Activated CD8-positive, alpha-beta memory T cell treated with anti-CD3 and anti-CD28 coated beads, Interleukin-2, amount 50 U/mL, for 24 hours (primary cell): ENCODE results near the gene FBXL13.
"Not testable (repeated sequence)": the region's sequence is repeated elsewhere in the genome, so short reads cannot be mapped to it uniquely, and the experiment has no call there.

Experiments used
- DNase-seq: peaks from one replicate; pipeline ENCODE4 v3.0.0-alpha.2; 2020; ENCODE audit errors: extremely low read depth

The FBXL13 gene

DNA sequence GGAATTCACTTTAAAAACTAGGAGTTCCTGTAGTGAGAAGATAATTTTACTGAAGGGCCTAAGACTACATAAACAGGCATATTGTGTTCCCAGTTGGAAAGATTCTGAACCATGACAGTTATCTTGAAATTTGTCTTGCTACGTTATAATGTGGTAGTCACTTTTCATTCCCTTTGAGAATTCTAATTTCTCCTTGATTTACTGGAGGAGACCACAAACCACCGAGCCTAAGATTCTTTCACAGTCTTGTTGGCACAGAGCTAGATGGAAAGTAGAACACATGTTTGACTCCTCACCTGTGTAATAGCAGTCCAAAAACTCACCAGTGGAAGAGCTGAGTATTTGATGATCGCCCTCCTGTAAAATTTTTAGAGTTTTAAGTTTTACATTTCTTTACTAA lies 5.2 kb upstream of the FBXL13 start:
- DNase-seq = no peak

DNA sequence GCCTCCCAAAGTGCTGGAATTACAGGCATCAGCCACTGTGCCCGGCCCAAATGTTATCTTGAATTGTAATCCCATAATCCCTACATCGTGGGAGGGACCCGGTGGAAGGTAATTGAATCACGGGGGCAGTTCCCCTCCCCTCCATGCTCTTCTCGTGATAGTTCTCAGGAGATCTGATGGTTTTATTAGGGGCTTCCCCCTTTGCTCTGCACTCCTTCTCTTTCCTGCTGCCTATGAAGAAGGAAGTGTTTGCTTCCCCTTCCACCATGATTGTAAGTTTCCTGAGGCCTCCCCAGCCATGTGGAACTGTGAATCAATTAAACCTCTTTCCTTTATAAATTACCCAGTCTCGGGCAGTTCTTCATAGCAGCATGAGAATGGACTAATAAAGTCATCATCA lies 3.6 kb upstream of the FBXL13 start:
- not testable (repeated sequence) for DNase-seq

DNA sequence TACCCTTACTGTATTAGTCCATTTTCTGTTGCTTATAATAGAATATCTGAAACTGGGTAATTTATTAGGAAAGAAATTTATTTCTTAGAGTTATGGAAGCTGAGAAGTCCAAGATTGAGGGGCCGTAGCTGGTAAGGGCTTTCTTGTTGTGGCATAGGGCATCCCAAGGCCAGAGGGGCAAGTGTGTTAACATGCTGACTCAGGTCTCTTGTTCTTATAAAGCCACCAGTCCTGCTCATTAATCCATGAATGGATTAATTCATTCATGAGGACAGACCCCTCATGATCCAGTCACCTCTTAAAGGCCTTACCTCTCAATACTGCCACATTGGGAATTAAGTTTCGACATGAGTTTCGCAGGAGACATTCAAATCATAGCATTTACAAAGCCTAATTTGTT lies 2.7 kb upstream of the FBXL13 start:
- DNase-seq = no peak

DNA sequence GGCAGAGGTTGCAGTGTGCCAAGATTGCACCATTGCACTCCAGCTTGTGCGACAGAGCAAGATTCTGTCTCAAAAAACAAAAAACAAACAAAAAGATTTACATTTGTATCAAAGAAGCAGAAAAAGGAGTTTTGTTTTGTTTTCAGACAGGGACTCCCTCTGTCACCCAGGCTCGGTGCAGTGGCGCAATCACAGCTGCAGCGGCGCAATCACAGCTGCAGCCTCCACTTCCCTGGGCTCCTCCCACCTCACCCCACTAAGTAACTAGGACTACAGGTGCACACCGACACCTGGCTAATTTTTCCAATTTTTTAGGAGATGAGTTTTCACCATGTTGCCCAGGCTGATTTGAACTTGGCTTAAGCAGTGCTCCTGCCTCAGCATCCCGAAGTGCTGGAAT lies 2.2 kb upstream of the FBXL13 start:
- no peak for DNase-seq

DNA sequence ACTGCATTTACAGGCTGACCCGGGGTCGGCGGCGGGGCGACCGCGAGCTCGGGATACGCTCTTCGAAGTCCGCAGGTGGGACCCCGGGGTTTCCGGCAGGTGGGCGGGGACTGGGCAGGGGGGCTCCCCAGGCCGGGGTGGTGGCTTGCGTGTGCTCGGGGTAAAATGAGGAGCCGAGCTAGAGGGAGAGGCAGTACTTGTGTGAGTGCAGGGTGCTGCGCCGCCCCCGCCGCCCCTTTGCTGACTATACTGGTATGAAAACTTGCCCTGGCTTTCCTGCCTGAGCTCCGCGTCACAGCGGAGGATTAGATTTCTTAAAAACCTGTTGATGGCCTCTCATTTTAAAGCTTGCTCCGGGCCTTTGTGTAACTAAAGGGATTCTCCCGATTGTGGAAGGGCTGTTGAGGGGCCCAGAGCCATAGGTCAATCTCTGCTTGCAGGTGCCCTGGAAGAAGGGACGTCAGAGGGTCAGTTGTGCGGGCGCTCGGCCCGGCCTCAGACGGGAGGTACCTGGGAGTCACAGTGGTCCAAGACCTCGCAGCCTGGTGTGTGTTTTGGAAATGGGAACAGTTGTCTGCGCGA lies 832 bp upstream of the FBXL13 start:
- DNase-seq = peak; percentile 44

DNA sequence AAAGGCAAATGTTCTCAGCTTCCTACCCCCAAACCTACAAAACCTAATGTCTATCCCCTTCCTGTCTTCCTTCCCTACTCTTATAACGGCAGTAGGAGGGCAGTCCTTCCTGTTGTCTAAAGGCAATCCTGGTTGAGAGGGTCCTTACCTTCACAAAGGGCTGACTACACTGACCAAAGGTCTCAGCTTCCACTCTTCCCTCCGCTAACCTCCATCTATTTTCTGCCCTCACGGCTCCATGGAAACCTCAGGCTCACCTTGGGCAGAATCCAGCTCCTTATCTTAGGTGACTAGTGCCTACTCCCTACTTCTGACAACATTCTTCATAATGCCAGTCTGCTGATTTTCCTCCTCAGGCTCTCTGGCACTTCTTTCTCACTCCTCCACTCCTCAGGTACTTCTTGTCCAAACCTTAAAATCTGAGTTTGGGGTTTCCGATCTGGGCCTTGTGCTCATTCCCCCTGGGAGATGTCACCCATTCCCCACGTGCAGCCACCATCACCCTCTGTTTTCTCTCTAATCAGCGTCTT lies 542 bp downstream of the FBXL13 start:
- no peak for DNase-seq

DNA sequence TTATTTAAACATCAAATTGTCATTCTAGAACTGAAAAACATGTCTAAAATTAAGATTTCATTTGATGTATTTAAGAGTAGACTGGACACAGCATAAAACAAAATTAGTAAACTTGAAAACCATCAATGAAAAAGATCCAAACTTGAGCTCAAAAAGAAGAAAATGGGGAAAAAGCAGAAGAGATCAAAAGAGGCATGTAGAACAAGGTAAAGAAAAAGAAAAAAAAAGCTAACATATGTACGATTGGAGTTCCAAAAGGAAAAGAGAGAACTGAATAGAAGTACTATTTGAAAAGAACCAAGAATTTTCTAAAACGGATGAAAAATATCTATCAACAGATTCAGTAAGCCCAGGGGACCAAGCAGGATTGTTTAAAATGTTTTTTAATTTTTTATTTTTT lies 3.6 kb downstream of the FBXL13 start:
- no peak for DNase-seq

DNA sequence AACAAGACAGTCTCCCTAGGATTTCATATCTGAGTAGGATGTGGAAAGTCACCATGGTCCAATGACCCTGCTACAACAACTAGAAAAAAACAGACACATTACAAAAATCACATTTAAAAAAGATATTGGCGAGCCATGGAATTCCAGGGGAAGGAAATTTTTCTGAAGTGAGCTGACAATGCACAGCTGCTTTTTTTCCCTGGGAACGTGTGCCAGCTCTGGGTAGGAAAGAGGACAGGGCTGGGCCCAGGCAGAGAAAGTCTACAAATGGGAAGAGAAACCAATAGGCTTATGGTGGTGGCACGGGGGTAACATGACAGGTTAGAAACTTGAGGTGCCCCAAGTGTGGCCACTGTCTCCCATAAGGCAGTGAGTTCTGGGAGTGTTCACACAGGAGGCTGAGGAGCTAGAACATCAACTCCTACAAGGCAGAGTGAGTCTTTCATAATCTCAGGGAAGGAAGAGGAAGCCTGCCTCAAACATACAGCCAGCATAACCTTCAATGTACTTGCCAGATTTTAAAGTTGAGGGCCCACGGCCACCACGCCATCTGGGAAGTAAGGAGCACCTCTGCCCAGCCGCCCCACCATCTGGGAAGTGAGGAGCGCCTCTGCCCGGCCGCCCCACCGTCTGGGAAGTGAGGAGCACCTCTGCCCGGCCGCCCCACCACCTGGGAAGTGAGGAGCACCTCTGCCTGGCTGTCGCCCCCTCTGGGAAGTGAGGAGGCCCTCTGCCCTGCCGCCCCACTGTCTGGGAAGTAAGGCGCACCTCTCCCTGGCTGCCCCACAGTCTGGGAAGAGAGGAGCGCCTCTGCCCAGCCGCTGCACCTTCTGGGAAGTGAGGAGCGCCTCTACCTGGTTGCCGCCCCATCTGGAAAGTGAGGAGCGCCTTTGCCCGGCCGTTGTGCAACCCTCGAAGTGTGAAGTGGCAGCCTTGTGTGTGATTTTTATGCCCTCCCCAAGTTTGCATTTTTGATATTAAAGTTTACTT lies 5.9 kb downstream of the FBXL13 start:
- no peak for DNase-seq

DNA sequence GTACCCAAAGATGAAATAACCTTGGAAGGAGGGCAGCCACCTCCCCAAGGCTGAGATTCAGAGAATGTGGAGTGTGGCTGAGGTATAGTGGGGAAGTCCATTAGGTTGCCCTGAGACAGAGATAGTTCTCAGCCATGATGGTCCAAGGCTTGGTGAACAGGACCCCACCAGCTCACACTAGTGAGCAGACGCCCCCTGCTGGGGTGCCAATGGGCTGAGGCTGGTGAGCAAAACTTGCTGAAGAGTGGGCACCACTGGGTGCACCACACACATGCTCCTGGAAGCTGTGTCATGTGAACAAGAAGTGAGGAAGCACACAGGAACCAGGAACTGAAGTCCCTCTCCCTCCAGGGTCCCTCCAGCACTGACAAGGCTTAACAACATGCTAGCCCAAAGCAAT lies 8.9 kb downstream of the FBXL13 start:
- DNase-seq = peak; percentile 7

DNA sequence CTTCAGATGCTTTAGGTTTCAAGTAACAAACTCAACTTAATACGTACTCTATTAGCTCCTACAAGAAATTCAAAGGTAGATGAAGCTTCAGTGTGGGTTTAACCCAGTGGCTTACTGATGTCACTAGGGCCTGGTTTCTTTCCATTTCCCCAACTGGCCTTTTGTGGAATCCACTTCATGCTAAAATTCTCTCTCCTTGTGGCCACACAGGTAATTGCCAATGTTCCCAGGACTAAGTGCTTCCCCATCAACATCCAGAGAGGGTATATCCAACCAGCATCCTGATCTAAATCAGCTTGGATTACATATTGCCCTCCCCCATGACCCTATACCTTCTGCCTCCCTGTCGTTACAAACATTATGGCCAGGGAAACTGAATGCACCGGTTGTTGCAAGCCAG lies 10.7 kb downstream of the FBXL13 start:
- no peak for DNase-seq

DNA sequence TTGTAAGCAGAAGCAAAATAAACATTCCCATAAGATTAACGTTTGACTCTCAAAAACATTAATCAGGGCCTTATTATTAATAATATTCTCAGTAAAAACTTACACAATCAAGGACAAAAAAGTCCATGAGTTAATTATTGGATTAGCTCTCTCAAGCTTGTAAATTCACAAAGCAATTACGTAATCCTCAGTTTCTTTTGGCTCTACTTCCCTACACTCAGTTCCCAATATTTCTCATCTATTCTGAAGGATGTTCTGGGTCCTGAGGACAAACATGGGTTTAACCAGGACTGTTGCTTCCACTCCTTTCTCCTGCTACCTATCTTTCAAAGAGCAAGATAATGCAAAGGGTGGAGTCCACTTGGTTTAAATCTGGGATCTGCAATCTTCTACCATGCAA lies 15.1 kb downstream of the FBXL13 start:
- DNase-seq = no peak

DNA sequence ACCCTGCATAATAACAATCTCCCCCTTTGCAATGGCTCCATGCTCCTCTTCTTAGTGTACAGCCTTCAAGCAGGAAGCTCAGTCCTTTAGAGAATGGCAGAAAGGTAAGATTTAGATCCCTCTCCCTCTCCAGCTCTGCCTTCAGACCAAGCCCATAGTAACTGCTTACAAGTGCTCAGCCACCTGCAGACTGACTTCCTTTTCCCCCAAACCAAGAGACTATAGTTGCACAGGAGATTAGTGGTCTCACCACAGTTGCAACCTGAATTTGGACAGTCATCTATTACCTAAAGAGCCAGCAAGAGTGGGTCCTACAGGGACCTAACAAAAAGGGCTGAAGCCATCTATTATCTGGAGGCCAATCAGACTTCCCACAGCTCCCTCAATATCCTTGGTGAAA lies 16.5 kb downstream of the FBXL13 start:
- DNase-seq = no peak

DNA sequence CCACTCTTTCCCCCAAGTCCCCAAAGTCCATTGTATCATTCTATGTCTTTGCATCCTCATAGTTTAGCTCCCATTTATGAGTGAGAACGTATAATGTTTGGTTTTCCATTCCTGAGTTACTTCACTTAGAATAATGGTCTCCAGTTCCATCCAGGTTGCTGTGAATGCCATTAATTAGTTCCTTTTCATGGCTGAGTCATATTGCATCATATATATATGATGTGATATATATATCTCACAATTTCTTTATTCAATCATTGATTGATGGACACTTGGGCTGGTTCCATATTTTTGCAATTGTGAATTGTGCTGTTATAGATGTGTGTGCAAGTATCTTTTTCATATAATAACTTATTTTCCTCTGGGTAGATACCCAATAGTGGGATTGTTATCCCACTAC lies 18.6 kb downstream of the FBXL13 start:
- DNase-seq = not testable (repeated sequence)

DNA sequence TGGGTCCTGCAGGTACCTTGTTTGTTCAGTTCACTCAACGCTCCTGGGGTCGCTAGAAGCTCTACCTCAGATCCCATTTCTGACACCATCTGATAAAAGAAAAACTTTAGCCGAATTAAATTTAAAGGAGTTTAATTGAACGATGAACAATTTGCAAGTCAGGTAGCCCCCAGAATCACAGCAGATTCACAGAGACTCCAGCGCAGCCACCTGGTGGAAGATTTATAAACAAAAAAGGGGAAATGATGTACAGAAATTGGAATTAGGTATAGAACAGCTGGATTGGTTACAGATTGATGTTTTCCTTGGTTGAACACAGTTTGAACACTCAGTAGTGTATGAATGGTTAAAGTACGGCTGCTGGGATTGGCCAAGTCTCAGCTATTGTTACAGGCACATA lies 23.1 kb downstream of the FBXL13 start:
- DNase-seq = no peak

DNA sequence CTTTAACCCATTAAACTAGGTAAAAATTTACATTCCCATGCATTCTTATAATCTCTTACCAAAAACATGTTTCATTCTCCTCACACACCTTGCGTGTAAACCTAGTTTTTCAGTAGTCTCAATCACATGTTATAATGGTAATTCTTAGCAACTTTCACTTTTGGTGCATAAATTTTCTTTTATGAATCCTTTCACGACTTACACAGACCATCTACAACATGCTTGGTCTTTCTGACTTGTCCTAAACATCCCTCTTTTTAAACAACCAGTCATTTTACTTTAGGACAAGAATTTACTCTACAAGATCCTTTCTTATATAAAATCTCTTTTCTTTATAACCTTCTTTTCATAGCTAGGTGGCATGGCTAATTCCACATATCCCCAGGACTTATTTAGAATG lies 25.8 kb downstream of the FBXL13 start:
- no peak for DNase-seq

DNA sequence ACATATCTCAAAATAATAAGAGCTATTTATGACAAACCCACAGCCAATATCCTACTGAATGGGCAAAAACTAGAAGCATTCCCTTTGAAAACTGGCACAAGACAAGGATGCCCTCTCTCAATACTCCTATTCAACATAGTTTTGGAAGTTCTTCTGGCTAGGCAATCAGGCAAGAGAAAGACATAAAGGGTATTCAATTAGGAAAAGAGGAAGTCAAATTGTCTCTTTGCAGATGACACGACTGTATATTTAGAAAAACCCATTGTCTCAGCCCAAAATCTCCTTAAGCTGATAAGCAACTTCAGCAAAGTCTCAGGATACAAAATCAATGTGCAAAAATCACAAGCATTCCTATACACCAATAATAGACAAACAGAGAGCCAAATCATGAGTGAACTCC lies 32.8 kb downstream of the FBXL13 start:
- DNase-seq = not testable (repeated sequence)

DNA sequence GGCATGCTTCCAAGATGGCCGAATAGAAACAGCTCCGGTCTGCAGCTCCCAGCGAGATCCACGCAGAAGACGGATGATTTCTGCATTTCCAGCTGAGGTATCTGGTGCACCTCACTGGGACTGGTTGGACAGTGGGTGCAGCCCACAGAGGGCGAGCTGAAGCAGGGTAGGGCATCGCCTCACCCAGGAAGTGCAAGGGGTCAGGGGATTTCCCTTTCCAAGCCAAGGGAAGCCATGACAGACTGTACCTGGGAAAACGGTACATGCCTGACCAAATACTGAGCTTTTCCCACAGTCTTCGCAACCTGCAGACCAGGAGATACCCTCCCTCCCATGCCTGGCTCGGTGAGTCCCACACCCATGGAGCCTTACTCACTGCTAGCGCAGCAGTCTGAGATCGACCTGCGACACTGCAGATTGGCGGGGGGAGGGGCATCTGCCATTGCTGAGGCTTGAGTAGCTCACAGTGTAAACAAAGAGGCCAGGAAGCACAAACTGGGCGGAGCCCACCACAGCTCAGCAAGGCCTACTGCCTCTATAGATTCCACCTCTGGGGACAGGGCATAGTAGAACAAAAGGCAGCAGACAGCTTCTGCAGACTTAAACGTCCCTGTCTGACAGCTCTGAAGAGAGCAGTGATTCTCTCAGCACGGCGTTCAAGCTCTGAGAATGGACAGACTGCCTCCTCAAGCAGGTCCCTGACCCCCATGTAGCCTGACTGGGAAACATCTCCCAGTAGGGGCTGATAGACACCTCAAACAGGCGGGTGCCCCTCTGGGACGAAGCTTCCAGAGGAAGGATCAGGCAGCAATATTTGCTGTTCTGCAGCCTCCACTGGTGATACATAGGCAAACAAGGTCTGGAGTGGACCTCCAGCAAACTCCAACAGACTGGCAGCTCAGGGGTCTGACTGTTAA lies 36.5 kb downstream of the FBXL13 start:
- not testable (repeated sequence) for DNase-seq

DNA sequence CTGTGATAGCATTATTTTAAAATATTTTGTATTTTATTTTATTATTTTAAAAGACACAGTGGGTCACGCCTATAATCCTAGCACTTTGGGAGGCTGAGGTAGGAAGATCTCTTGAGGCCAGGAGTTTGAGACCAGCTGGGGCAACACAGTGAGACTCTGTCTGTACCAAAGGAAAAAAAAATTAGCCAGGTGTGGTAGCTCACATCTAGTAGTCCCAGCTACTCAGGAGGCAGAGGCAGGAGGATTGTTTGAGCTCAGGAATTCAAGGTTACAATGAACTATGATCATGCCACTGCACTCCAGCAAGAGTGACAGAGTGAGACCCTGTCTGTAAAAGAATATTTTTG lies 37.1 kb downstream of the FBXL13 start:
- DNase-seq = no peak

DNA sequence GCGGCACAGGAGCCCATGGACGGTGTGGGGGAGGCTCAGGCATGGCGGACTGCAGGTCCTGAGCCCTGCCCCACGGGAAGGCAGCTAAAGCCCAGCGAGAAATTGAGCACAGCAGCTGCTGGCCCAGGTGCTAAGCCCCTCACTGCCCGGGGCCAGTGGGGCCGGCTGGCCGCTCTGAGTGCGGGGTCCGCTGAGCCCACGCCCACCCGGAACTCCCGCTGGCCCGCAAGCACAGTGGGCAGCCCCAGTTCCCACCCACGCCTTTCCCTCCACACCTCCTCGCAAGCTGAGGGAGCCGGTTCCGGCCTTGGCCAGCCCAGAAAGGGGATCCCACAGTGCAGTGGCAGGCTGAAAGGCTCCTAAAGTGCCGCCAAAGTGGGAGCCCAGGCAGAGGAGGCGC lies 40.3 kb downstream of the FBXL13 start:
- not testable (repeated sequence) for DNase-seq

DNA sequence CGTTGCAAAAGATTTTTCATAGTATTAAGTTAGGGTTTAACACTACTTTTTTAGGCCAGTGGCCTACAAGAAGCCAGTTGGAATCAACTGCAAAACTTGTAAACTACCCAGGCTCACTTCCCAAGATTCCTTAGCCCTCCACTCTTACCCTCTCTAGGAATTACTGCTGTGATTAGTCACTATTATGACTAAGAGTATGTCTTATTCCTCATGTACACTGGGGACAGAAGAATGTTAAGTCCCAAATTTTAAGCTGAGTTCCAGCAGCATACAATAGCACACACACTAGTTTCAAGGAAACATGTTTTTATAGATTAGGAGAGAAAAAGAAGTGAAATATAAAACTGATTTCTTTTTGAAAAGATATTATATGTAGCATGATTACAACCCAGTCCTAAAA lies 42.8 kb downstream of the FBXL13 start:
- no peak for DNase-seq

DNA sequence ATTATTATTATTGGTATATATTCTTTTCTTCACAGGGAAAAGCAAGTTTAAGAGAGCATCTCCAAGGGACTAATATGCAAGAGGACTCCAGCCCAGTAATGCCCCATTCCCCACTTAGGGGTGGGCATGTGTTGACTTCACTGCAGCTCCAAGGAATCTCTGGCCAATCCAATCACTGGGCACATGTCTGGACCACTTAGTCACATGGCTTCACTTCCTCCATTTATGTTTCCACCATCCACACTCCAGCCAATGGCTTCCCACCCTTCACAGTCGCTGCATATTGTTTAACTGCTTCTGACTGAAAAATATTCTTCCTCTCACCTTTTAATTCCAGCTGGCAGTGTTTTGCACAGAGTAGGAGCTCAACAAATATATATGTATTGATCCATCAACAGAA lies 43.6 kb downstream of the FBXL13 start:
- DNase-seq = no peak

DNA sequence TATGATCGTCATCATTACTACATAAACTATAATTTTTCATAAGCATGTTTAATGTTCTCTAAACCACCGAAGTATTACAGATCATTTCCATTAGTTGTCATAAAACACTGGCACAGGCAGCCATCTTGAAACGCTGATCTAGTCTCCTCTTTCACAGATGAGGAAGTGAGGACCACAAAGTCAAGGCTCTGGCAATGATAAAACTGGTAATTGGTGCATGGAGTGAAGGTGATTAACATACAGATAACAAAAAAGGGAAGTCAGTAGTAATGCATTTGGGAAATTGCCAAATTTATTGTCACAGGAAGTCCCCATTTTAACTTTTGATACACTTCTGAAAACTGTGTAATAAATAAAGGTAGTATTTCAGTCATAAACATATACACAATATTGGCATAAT lies 49.3 kb downstream of the FBXL13 start:
- no peak for DNase-seq
